ENCODE results near the gene GALNT11. TPM values are rescaled to one million over a fixed set of nuclear protein-coding genes. Genes with fewer than 3 reads are reported as not detected.

The GALNT11 gene
- total RNA-seq, 2 donors from 2014 or later: 16.3 to 21.0 TPM

DNA sequence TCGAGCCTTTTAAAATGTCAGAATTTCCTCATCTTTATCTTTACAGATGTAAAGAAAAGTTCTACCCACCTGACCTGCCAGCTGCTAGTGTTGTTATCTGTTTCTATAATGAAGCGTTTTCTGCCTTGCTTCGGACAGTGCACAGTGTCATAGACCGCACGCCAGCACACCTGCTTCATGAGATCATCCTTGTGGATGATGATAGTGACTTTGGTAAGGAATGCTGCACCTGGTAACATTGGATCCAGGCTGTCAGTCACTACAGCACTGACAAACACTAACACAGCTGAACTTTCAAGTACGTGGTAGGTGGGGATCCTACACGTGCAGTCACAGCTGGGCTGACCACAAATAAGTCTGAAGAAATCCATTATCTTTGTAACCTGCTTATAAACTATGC, 77.6 kb downstream of the GALNT11 start:
- no peak for DNase-seq
- intact Hi-C loops (cut with DNase I, micrococcal nuclease): no loop called here
- ATAC-seq: no peak

DNA sequence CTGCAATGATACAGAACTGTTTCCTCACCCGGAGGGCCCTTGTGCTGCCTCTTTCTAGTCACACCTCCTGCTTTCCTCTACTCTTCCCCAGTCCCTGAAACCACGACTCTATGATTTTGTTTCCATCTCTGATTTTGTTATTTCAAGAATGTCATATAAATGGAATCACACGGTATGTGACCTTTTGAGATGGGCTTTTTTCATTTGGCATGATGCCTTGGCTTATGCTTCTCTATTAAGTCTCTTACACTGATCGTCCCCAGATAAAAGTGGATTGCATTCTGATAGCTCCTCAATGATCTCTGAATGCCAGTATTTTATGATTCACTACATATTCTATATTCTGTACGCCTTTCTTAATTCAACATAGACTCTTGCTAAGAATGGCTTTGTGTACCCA, 78.2 kb downstream of the GALNT11 start:
- intact Hi-C loops (cut with DNase I, micrococcal nuclease): no loop called here
- DNase-seq: no peak
- ATAC-seq: no peak

DNA sequence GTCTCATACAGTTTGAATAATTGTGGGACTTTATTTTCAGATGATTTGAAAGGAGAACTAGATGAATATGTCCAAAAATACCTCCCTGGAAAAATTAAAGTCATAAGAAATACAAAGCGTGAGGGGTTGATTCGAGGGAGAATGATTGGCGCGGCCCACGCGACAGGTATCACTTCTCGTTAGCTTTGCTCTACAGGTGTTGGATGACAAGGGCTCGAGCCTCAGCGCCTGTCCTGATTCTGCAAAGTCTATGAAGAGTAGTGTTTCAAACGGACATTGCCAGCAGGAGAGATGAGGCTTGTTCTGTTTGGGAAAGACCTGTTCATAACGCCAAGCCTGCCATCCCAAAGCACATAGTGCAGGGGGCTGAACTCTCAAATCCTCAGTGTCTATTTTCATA, 79.7 kb downstream of the GALNT11 start:
- ATAC-seq (no peak), DNase-seq (no peak)
- intact Hi-C loops (cut with DNase I, micrococcal nuclease): no loop called here

DNA sequence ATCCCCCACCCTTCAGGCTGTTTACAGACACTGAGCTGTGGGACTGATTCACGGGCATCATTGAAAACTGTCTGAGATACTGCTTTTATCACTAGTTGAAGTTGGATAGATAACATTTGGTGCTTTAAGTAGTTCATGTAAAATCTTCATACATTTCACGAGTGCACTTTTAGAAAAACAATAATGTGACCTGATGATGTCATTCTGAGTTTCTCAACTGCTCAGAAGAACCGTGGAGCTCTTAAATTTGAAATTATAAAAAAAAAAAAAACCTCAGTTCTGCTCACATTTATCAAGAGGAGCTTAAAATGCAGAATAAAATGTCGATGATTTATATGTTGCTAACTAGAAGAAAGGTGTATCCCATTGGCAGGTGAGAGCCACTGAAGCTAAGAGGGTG, 81.5 kb downstream of the GALNT11 start:
- DNase-seq (no peak), ATAC-seq (no peak)
- intact Hi-C loops (cut with DNase I, micrococcal nuclease): no loop called here

DNA sequence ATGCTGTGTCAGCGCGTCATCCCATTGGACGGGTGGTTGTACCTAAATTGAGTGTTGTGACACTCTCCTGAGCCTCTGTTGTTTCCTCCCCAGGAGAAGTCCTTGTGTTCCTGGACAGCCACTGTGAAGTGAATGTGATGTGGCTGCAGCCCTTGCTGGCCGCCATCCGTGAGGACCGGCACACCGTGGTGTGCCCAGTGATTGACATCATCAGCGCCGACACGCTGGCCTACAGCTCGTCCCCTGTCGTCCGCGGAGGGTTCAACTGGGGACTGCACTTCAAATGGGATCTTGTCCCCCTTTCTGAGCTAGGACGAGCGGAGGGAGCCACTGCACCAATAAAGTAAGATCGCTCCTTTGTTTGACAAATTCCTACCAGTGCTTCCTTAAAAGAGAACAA, 82.5 kb downstream of the GALNT11 start:
- DNase-seq (no peak), ATAC-seq (no peak)
- intact Hi-C loops (cut with DNase I, micrococcal nuclease): no loop called here

DNA sequence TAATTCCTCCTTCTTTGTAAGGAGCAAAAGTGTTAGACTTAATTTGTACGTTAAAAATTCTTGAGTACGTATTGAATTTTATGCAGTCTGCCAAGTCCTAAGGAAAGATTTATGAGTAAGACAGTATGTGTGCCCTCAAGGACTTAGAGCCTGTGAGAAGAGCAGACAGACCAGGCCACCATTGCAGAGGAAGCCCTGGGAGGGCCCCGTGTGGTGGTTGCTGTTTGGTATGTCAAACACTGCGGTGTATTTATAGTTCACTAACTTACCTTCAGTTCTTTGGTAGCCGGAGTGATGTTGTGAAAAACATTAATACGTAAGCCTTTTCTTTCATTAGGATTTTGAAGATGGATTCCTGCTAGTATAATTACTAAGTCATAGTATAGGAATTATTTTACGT, 82.9 kb downstream of the GALNT11 start:
- no peak for ATAC-seq
- no peak for DNase-seq
- intact Hi-C loops (cut with DNase I, micrococcal nuclease): no loop called here

DNA sequence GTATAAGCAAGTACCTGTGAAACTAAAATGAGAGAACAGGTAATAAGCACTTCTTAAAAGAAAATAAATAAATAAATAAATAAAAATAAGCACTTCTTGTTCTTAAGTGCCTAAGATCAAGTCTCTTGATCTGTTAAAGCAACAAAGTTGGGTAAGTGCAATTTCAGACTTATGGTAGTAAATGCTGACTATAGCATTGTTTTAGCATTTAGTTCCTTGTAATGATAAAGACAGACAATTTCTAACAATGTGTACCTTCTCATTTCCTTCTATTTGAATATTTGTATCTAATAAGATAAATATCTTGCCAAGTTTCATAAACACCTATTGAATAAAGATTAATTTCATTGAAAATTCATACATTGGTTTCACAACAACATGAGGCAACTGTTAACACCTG, 87.4 kb downstream of the GALNT11 start:
- ATAC-seq: no peak
- no peak for DNase-seq
- intact Hi-C loops (cut with DNase I, micrococcal nuclease): no loop called here

DNA sequence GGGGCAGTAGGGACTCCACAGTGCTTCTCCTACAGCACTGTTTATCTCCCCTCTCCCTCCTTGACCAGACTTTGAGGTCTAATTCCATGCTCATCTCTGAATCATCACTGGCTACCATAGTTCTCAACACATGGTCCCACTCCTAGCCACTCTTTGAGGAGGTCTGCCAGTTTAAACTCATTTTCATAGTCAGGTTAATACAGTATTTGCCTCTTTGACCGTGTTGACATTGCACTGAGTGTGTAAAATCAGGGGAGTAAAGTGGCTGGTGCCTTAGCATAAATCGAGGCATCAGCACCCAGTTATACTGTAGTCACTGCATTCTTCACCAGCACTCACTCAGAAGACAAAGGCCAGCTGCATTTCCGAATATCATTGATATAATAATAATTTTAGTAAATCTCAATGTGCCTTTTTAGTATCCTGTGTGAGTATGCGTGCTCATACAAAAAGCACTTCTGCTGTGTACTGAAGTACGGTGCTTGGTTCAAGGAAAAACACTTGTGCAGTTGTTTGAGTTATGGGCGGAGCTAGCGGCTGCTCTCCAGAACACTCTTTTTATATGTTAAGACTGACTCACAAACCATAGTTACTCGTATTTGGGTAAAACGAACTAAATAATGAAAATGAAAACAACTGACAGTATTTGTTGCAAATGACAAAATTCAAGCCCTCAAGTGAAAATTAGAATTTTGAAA, 89.7 kb downstream of the GALNT11 start:
- ATAC-seq (peak; percentile 75), DNase-seq (peak in 1 of 2 donors; percentile 29)
- intact Hi-C loops (cut with DNase I, micrococcal nuclease): no loop called here

DNA sequence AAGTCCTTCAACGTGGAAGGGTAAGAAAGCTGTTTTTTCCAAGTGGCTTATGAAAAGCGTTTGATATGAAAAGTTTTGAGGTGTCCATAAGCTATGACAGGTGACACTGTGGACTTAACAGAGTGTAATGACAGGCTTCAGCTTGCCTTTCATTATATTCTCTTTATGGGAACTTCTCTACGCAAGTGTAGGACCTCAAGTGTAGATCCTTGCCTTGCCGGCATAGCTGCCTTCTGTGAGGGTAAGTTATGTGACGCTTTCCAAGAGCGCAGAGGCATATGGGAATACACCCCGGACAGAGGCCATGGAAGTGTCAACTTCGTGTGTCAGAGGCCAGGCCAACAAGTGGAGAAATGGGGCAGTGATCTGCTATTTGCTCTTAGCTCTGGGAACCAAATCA, 91.9 kb downstream of the GALNT11 start:
- DNase-seq (no peak), ATAC-seq (no peak)
- intact Hi-C loops (cut with DNase I, micrococcal nuclease): no loop called here

DNA sequence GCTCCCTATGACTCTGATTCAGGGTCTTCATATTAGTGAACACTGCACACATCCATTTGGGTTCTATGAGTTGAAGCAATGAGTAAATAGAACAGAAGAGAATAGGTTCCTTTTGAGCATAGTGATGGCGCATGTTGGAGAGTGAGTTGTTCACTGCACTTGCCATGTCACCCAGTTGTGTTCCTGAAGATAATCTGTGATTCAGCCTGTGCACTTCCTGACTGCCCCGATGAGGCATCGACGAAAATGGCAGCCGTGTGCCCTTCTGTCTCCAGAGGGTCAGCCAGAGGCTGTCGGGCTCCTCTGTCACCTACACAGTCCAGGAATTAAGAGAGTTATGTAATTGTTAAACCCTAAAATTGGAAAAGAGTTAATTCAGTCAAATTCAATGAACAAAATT, 94.7 kb downstream of the GALNT11 start:
- intact Hi-C loops (cut with DNase I, micrococcal nuclease): no loop called here
- no peak for DNase-seq
- ATAC-seq: no peak

DNA sequence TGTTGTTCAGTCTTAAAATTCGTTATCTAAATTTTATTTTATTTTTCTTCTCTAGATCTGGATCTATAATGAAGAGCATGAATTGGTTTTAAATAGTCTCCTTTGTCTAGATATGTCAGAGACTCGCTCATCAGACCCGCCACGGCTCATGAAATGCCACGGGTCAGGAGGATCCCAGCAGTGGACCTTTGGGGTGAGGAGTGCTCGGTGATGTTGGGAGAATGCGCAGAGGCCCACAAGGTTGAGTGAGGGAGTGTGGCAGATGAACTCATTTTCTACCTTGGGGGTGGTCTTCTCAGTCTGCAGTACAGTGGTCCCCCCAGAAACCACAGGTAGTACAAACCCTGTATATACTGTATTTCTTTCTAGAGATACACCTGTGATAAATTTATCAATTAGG, 95.3 kb downstream of the GALNT11 start:
- intact Hi-C loops (cut with DNase I, micrococcal nuclease): no loop called here
- ATAC-seq (no peak), DNase-seq (no peak)

DNA sequence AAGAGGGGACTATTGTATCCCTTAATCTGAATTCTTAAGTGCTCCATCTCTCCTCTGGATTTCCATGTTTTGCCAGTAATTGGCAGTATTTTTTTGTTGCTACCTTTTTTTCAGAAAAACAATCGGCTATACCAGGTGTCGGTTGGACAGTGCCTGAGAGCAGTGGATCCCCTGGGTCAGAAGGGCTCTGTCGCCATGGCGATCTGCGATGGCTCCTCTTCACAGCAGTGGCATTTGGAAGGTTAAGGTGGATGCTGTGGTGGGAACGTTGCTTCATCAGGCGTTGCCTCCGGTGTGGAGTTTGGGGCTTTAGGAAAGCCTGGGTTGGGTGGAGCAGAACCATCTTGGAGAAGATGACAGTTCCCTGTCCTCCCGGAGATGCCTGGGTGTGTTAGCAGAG, 96.0 kb downstream of the GALNT11 start:
- intact Hi-C loops (cut with DNase I, micrococcal nuclease): no loop called here
- ATAC-seq (no peak), DNase-seq (no peak)

DNA sequence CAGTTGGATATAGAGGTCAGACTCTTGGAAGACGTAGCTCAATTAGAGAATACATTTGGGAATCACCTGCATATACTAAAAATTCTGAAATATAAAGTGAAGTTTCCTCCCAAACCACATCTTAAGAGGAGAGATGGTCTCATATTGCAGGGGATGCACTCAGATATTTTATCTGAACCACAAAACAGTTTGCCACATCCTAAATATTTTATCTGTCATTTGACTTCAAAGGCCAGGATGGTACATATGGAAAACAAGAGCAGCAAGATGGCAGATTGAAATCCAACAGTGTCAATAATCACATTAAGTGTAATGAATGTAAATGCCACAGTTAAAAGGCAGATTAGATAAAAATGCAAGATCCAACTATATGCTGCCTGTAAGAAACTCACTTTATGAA, 97.1 kb downstream of the GALNT11 start:
- DNase-seq (no peak), ATAC-seq (no peak)
- intact Hi-C loops (cut with DNase I, micrococcal nuclease): no loop called here

DNA sequence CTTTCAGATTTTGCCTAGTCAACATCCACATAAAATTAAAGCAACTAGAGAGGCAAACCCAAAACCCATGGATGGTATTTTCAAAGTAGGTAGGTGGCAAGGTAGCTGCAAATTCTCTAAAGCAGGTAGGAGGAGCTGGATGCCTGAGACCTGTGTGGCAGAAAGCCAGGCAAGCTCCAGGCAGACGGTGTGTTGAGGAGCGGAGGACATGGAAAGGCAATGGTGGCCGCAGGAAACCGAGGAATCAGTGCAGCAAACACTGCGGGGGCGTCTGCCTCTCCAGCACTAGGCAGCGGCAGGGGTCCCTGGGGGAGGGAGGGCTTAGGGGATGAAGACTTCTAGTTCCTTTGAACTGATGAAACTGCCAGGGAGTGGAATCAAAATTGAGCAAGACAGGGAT, 101.3 kb downstream of the GALNT11 start:
- no peak for ATAC-seq
- intact Hi-C loops (cut with DNase I, micrococcal nuclease): no loop called here
- DNase-seq: no peak

DNA sequence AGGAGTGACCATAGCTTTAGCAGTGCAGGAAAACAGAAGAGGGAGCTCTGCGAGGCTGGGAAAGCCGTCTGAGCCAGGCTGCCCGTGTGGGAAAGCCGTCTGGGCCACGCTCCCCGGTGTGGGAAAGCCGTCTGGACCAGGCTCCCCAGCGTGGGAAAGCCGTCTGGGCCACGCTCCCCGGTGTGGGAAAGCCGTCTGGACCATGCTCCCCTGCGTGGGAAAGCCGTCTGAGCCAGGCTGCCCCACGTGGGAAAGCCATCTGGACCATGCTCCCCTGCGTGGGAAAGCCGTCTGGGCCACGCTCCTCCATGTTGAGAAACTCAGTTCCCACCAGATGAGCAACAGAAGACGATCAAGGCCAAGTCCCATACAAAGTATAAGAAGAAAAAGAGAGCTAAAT, 101.8 kb downstream of the GALNT11 start:
- intact Hi-C loops (cut with DNase I, micrococcal nuclease): no loop called here
- ATAC-seq: no peak

DNA sequence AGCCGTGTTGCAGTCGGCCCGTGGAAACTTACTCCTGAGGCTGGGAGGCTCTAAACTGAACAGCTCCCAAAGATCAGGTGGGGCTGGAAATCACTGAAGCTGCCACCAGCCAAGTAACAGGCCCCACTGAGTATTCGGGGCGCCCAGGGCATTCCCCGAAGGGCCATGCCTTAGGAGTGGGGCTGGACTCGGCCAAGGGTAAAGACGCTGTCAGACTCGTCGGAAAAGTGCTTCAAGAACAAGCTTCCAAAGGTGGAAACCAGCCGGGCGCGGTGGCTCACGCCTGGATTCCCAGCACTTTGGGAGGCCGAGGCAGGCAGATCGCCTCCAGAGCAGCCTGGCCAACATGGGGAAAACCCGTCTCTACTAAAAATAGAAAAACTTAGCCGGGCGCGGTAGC, 102.8 kb downstream of the GALNT11 start:
- DNase-seq (no peak), ATAC-seq (no peak)
- intact Hi-C loops (cut with DNase I, micrococcal nuclease): no loop called here

More for the DNA sequence above, 101.8 kb downstream of the GALNT11 start:
- no peak for DNase-seq

DNA sequence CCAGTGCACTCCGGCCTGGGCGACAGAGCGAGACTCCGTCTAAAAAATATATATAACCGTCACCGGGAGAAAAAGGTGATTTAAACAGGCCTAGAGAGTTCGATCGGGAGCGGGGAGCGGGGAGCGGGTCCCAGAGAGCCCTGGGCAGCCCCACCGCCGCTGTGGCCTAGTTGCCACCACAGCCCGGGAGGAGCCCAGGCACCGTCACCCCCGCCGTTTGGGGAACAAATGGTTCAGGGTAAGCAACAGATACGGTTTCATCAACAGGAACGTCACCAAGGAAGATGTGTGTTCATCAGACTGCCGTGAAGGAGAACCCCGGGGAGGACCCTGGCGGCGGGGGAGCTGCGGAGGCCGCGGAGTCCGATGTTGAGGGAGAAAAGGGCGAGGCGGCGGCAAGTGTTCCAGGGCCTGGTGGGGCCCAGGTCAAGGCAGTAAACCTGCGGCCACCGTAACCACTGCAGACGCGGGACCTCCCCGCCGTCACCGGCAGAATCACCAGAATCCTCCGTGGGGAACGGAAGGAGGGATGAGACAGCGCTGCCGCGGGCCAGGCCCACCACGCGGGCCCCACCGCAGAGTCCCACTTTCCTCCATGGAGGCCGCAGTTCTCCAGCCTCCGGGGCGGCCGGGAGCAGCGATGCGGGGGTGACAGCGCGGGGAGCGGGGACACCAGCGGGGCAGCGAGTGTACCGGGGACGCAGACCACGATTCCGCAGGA, 103.4 kb downstream of the GALNT11 start:
- ATAC-seq: no peak
- intact Hi-C loops (cut with DNase I, micrococcal nuclease): no loop called here
- DNase-seq: no peak

DNA sequence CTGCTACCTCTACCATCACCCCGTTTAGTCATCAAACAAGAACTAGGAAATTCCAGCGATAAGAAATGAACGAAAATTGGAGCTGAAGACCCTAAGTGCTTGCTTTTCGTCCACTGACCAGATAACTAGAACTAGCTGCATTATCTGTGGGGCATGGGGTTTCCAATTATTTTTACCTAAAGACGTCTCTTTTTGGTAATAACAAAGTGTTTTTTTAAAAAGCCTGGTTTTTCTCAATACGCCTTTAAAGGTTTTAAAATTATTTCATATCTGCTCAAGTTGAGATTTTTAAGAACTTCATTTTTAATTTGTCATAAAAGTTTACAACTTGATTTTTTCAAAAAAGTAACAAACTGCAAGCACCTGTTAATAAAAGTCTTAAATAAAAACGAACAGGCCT, 104.2 kb downstream of the GALNT11 start:
- ATAC-seq: no peak
- DNase-seq: no peak
- intact Hi-C loops (cut with DNase I, micrococcal nuclease): no loop called here

DNA sequence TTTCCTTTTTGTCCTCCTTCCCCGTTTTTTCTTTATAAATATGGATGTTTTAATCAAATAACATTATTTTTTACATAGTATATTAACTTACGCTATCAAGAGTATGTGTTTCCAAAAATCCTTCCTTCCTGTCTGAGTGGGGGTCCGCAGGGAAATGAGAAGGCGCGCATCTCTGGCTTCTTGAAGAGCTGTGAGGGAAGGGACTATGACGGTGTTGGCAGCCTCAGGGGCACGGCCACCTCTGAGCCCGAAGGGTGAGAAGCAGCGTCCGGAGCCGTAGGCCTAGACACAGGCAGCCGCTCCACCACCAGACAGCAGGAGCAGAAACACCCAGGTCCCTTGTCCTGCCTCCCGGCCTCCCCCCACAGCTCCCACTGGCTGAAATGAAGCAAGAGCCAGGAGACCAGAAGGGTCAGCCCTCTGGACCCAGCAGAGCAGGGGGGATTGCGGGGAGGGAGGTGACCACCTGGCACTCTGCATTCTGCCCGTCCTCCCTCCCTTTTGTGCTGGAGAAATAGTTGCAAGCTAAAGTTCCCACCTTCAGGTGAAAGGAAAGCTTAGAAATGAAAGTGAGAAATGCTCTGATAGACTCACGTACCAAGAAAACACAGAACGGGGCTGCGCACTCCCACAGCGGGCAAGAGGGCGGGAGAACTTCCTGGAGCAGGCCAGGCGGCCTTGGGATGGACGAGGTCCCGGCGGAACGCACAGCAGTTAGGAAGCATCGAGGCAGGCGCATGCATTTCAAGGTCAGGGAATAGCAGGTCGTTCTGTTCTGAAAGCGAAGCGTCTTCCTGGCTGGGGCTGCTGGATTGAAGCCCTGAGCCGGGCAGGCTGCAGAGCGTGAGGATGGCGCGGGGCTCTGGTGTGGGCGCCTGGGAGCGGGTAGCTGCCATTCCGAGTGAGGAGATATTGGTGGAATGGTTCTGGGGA, 105.5 kb downstream of the GALNT11 start:
- no peak for ATAC-seq
- DNase-seq: no peak
- intact Hi-C loops (cut with DNase I, micrococcal nuclease): no loop called here

DNA sequence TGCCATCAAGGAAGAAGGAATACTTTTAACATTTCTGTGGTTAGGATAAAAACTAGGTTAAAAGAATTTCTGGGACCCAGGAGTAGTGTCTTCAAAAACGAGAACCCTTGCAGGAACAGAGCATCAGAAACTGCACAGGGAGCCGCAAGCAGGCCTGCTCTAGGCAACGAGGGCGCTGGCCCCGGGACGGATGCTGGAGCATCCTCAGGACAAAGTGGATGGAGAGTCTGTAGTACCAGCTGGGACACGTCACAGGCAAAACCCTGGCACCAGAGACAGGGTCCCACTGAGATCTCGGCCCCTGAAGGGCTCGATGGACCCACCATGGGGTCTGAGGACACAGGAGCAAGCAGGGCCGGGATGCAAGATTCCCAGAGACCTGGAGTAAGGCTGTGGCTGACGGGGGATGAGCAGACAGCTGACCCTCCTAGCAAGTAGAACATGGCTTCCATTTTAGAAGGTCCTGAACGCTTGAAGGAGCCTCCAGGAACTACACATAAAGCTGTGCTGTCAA, 106.6 kb downstream of the GALNT11 start:
- ATAC-seq (no peak), DNase-seq (no peak)
- intact Hi-C loops (cut with DNase I, micrococcal nuclease): no loop called here

Data from left colon (tissue), 2 donors.